Thyroid gland (tissue), 4 donors: ENCODE results near the gene STAC2.

ENCODE experiments used
- CTCF ChIP-seq, 6 experiments: fragments of 200-600 bp in 3 of 6; fragments of 450-650 bp in 3 of 6; sonication (generic) in 3 of 6; IDR thresholded peaks; one replicate each; pipeline ENCODE4 v1.5.1; 2016 to 2019; ENCODE audit warnings: antibody characterized with exemption in 6 of 6, mild to moderate bottlenecking in 2 of 6, inconsistent platforms in 1 of 6, moderate library complexity in 1 of 6
- POLR2A ChIP-seq, 2 donors: fragments of 450-650 bp; IDR thresholded peaks; one replicate each; pipeline ENCODE4 v1.6.1; 2017; ENCODE audit warnings: antibody characterized with exemption in 2 of 2, mild to moderate bottlenecking in 2 of 2, moderate library complexity in 1 of 2

GRCh38 chr17:39169101-39169500 lies 56.6 kb downstream of the STAC2 start:
- TF ChIP-seq CTCF (IDR thresholded peaks at IDR 0.05) = no peak
- TF ChIP-seq POLR2A (IDR thresholded peaks at IDR 0.05) = no peak
